DOHH2 (cell line): Measurements from ENCODE around the gene CHAMP1.

ENCODE experiments used
- H3F3A ChIP-seq: fragments of 200-600 bp; sonication (generic), shearing (Covaris generic); 2 replicates; pipeline ENCODE4 v1.6.0; 2016; ENCODE audit warnings: antibody characterized with exemption, mild to moderate bottlenecking; ENCODE audit not compliant: control insufficient read depth, insufficient read depth
- H3K27ac ChIP-seq: fragments of 200-600 bp; sonication (generic); 2 replicates; pipeline ENCODE4 v1.5.1; 2014; ENCODE audit warnings: low read depth, mild to moderate bottlenecking, low read length, moderate library complexity
- H3K27me3 ChIP-seq: fragments of 200-600 bp; sonication (generic); 2 replicates; pipeline ENCODE4 v1.6.1; 2014; ENCODE audit warnings: mild to moderate bottlenecking, low read length, mixed read lengths; ENCODE audit not compliant: control insufficient read depth
- H3K36me3 ChIP-seq: fragments of 200-600 bp; sonication (generic); 2 replicates; pipeline ENCODE4 v1.6.1; 2014; ENCODE audit warnings: mild to moderate bottlenecking, low read length, moderate library complexity, mixed read lengths; ENCODE audit not compliant: control insufficient read depth
- H3K4me1 ChIP-seq: fragments of 200-600 bp; sonication (generic); 2 replicates; pipeline ENCODE4 v1.6.1; 2014; ENCODE audit warnings: mild to moderate bottlenecking, low read length, mixed read lengths; ENCODE audit not compliant: control insufficient read depth
- H3K4me2 ChIP-seq: fragments of 200-600 bp; sonication (generic); 2 replicates; pipeline ENCODE4 v1.6.0; 2014; ENCODE audit warnings: mild to moderate bottlenecking, low read length, moderate library complexity
- H3K4me3 ChIP-seq: fragments of 200-600 bp; sonication (generic); 2 replicates; pipeline ENCODE4 v1.5.1; 2014; ENCODE audit warnings: mild to moderate bottlenecking, low read length, mixed read lengths
- H3K79me2 ChIP-seq: fragments of 200-600 bp; sonication (generic); 2 replicates; pipeline ENCODE4 v1.6.1; 2014; ENCODE audit warnings: mild to moderate bottlenecking, low read length, mixed read lengths; ENCODE audit not compliant: control insufficient read depth
- H3K9me2 ChIP-seq: fragments of 200-600 bp; sonication (generic); replicated peaks from 2 replicates; pipeline ENCODE4 v1.6.1; 2014; ENCODE audit warnings: mild to moderate bottlenecking, low read length, mixed read lengths; ENCODE audit not compliant: control insufficient read depth
- H3K9me3 ChIP-seq: fragments of 200-600 bp; sonication (generic); 2 replicates; pipeline ENCODE4 v1.6.1; 2014; ENCODE audit warnings: antibody characterized with exemption, low read length, mixed read lengths; ENCODE audit not compliant: control insufficient read depth, insufficient read depth
- H4K20me1 ChIP-seq: fragments of 200-600 bp; sonication (generic); 2 replicates; pipeline ENCODE4 v1.6.0; 2014; ENCODE audit warnings: low read depth, mild to moderate bottlenecking, antibody characterized with exemption, low read length, moderate library complexity; ENCODE audit not compliant: control insufficient read depth, insufficient read depth
- CTCF ChIP-seq: fragments of 200-600 bp; sonication (generic); IDR thresholded peaks from one replicate; pipeline ENCODE4 v1.5.1; 2014; ENCODE audit warnings: antibody characterized with exemption, mild to moderate bottlenecking, low read depth, low read length; ENCODE audit not compliant: poor library complexity, severe bottlenecking
- EZH2phosphoT487 ChIP-seq: fragments of 200-600 bp; sonication (generic); IDR thresholded peaks from 2 replicates; pipeline ENCODE4 v1.6.1; 2017; ENCODE audit warnings: borderline replicate concordance, mild to moderate bottlenecking, antibody characterized with exemption, low read length, moderate library complexity, mixed read lengths

Gene CHAMP1

GRCh38 chr13:114288157-114288591 is 26.1 kb upstream of the CHAMP1 start:
- H3K9me3 ChIP-seq = no peaks in the 10 kb centered on the region
- H3F3A ChIP-seq = no peaks in the 10 kb centered on the region; the same call in 1 of the 2 replicates
- H3K9me2 ChIP-seq = no peaks in the 10 kb centered on the region
- no peaks in the 10 kb centered on the region for H3K27me3 ChIP-seq
- no peak overlapping the region for H3K4me2 ChIP-seq
- H3K4me1 ChIP-seq = peaks cover 5% of the 10 kb centered on the region; the same call in 1 of the 2 replicates
- peaks cover 79% of the 10 kb centered on the region for H3K79me2 ChIP-seq
- peaks cover 82% of the 10 kb centered on the region for H3K36me3 ChIP-seq
- TF ChIP-seq CTCF = no peak
- no peak for TF ChIP-seq EZH2phosphoT487
- H3K27ac ChIP-seq = no peak overlapping the region
- no peaks in the 10 kb centered on the region for H4K20me1 ChIP-seq
- H3K4me3 ChIP-seq = no peak overlapping the region

GRCh38 chr13:114296448-114296847 is 17.9 kb upstream of the CHAMP1 start:
- H4K20me1 ChIP-seq = no peaks in the 10 kb centered on the region
- no peak overlapping the region for H3K4me3 ChIP-seq
- TF ChIP-seq CTCF = no peak
- TF ChIP-seq EZH2phosphoT487 = no peak
- H3K9me3 ChIP-seq = no peaks in the 10 kb centered on the region
- peaks cover 72% of the 10 kb centered on the region for H3K36me3 ChIP-seq
- peaks cover 15% of the 10 kb centered on the region for H3K4me1 ChIP-seq
- H3F3A ChIP-seq = no peaks in the 10 kb centered on the region
- peaks cover 43% of the 10 kb centered on the region for H3K79me2 ChIP-seq
- no peaks in the 10 kb centered on the region for H3K9me2 ChIP-seq
- no peaks in the 10 kb centered on the region for H3K27me3 ChIP-seq
- no peak overlapping the region for H3K27ac ChIP-seq
- H3K4me2 ChIP-seq = no peak overlapping the region

- Histone ChIP-seq H3K27ac (no peak overlapping the region), H3K4me2 (no peak overlapping the region), H3K4me1 (peaks cover 15% of the 10 kb centered on the region), H3K27me3 (no peaks in the 10 kb centered on the region), H3K36me3 (peaks cover 72% of the 10 kb centered on the region), H3K9me2 (no peaks in the 10 kb centered on the region), H4K20me1 (no peaks in the 10 kb centered on the region), H3K9me3 (no peaks in the 10 kb centered on the region), H3F3A (no peaks in the 10 kb centered on the region), H3K4me3 (no peak overlapping the region), H3K79me2 (peaks cover 43% of the 10 kb centered on the region)
- TF ChIP-seq CTCF = no peak
- TF ChIP-seq EZH2phosphoT487 = no peak
These were observed 17.4 kb upstream of the CHAMP1 start for GRCh38 chr13:114296902-114297301.
